ENCODE results near the gene RPP14.

DNA sequence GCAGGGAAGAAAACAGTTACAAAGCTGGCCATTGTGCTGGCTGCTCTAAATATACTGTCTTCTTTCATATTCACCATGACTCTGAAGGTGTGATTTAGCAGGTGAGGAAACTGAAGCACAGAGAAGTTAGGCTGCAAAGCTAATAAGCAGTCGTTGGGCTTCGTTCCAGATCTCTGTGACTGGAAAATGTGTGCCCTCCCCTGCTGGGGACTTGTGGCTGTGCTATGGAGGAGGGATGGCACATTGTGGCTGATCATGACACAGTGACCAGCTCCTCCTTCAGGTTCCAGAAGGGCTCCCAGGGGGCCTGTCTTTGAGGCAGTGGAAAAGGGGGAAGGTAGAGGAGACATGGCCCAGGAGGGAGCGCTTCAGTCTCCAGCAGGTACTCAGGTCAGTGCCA, 45.9 kb downstream of the RPP14 start:
- TF ChIP-seq, protein P1, sequence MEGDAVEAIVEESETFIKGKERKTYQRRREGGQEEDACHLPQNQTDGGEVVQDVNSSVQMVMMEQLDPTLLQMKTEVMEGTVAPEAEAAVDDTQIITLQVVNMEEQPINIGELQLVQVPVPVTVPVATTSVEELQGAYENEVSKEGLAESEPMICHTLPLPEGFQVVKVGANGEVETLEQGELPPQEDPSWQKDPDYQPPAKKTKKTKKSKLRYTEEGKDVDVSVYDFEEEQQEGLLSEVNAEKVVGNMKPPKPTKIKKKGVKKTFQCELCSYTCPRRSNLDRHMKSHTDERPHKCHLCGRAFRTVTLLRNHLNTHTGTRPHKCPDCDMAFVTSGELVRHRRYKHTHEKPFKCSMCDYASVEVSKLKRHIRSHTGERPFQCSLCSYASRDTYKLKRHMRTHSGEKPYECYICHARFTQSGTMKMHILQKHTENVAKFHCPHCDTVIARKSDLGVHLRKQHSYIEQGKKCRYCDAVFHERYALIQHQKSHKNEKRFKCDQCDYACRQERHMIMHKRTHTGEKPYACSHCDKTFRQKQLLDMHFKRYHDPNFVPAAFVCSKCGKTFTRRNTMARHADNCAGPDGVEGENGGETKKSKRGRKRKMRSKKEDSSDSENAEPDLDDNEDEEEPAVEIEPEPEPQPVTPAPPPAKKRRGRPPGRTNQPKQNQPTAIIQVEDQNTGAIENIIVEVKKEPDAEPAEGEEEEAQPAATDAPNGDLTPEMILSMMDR (IDR thresholded peaks at IDR 0.05), result no peak
- TF ChIP-seq HDAC2 (IDR thresholded peaks at IDR 0.05) (no peak), EP300 (IDR thresholded peaks at IDR 0.05) (no peak)
- TF ChIP-seq, protein P2, sequence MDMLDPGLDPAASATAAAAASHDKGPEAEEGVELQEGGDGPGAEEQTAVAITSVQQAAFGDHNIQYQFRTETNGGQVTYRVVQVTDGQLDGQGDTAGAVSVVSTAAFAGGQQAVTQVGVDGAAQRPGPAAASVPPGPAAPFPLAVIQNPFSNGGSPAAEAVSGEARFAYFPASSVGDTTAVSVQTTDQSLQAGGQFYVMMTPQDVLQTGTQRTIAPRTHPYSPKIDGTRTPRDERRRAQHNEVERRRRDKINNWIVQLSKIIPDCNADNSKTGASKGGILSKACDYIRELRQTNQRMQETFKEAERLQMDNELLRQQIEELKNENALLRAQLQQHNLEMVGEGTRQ (IDR thresholded peaks at IDR 0.05), result no peak
- TF ChIP-seq, protein P3, sequence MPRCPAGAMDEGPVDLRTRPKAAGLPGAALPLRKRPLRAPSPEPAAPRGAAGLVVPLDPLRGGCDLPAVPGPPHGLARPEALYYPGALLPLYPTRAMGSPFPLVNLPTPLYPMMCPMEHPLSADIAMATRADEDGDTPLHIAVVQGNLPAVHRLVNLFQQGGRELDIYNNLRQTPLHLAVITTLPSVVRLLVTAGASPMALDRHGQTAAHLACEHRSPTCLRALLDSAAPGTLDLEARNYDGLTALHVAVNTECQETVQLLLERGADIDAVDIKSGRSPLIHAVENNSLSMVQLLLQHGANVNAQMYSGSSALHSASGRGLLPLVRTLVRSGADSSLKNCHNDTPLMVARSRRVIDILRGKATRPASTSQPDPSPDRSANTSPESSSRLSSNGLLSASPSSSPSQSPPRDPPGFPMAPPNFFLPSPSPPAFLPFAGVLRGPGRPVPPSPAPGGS (IDR thresholded peaks at IDR 0.05), result no peak
